WI38 (cell line): ENCODE data around the gene FOXB2.

Source experiments
- H3K4me3 ChIP-seq: 2 replicates; pipeline ENCODE4 v1.5.1; 2011; ENCODE audit warnings: low read depth, mild to moderate bottlenecking, control low read depth, low read length
- CTCF ChIP-seq: IDR thresholded peaks from 2 replicates; pipeline ENCODE4 v1.5.1; 2012; ENCODE audit warnings: low read depth, mild to moderate bottlenecking, control low read depth, low read length

The FOXB2 gene

GRCh38 chr9:76988941-76989340 is 30.5 kb upstream of the FOXB2 start:
- no peak overlapping the region for H3K4me3 ChIP-seq
- TF ChIP-seq CTCF, result no peak

- no peak overlapping the region for H3K4me3 ChIP-seq
- TF ChIP-seq CTCF, result no peak
These were observed 30.0 kb upstream of the FOXB2 start for GRCh38 chr9:76989501-76989900.

- H3K4me3 ChIP-seq, result no peak overlapping the region
- peak; percentile 60 for TF ChIP-seq CTCF
These were observed 22.8 kb upstream of the FOXB2 start for GRCh38 chr9:76996700-76997099.

GRCh38 chr9:76999261-76999660 is 20.2 kb upstream of the FOXB2 start:
- TF ChIP-seq CTCF, result no peak
- no peak overlapping the region for H3K4me3 ChIP-seq

- no peak overlapping the region for H3K4me3 ChIP-seq
- TF ChIP-seq CTCF, result no peak
These were observed 19.1 kb upstream of the FOXB2 start for GRCh38 chr9:77000330-77000729.

- TF ChIP-seq CTCF, result no peak
- no peak overlapping the region for H3K4me3 ChIP-seq
These were observed 16.1 kb upstream of the FOXB2 start for GRCh38 chr9:77003366-77003765.

- TF ChIP-seq CTCF, result no peak
These were observed 14.2 kb upstream of the FOXB2 start for GRCh38 chr9:77005216-77005615.

GRCh38 chr9:77010527-77010926 is 8.9 kb upstream of the FOXB2 start:
- TF ChIP-seq CTCF, result no peak
- H3K4me3 ChIP-seq, result no peak overlapping the region

More at GRCh38 chr9:77005216-77005615, 14.2 kb upstream of the FOXB2 start:
- H3K4me3 ChIP-seq, result no peak overlapping the region
